AG20443 (cell line): ENCODE measurements around the gene SFTPB.
"Not testable (repeated sequence)": the region's sequence is repeated elsewhere in the genome, so short reads cannot be mapped to it uniquely, and the experiment has no call there.

Experiments used
- DNase-seq: peaks from one replicate; pipeline ENCODE4 v3.0.0; 2012; ENCODE audit warnings: low spot score, mixed read lengths

The SFTPB gene

GRCh38 chr2:85675866-85676548 lies 8.0 kb upstream of the SFTPB start:
- DNase-seq, result no peak

- no peak for DNase-seq
Measured at GRCh38 chr2:85675427-85675826, 7.4 kb upstream of the SFTPB start.

- no peak for DNase-seq
Measured at GRCh38 chr2:85674417-85674816, 6.4 kb upstream of the SFTPB start.

- no peak for DNase-seq
Measured at GRCh38 chr2:85673716-85674375, 5.8 kb upstream of the SFTPB start.

- DNase-seq, result no peak
Measured at GRCh38 chr2:85672456-85672855, 4.5 kb upstream of the SFTPB start.

GRCh38 chr2:85670416-85670815 lies 2.4 kb upstream of the SFTPB start:
- DNase-seq, result not testable (repeated sequence)

- DNase-seq, result no peak
Measured at GRCh38 chr2:85669549-85669948, 1.6 kb upstream of the SFTPB start.

GRCh38 chr2:85668857-85669142 lies 801 bp upstream of the SFTPB start:
- no peak for DNase-seq

- no peak for DNase-seq
Measured at GRCh38 chr2:85667561-85668008, 414 bp downstream of the SFTPB start.

- no peak for DNase-seq
Measured at GRCh38 chr2:85666435-85667316, 1.3 kb downstream of the SFTPB start.

GRCh38 chr2:85666016-85666415 lies 2.0 kb downstream of the SFTPB start:
- DNase-seq, result no peak

GRCh38 chr2:85665264-85665937 lies 2.6 kb downstream of the SFTPB start:
- DNase-seq, result no peak

- DNase-seq, result no peak
Measured at GRCh38 chr2:85663594-85664565, 4.1 kb downstream of the SFTPB start.

GRCh38 chr2:85662899-85663593 lies 5.0 kb downstream of the SFTPB start:
- DNase-seq, result peak; percentile 90

- no peak for DNase-seq
Measured at GRCh38 chr2:85661139-85661858, 6.7 kb downstream of the SFTPB start.

- DNase-seq, result no peak
Measured at GRCh38 chr2:85660725-85661124, 7.3 kb downstream of the SFTPB start.

GRCh38 chr2:85660301-85660700 lies 7.7 kb downstream of the SFTPB start:
- not testable (repeated sequence) for DNase-seq

GRCh38 chr2:85659324-85659981 lies 8.5 kb downstream of the SFTPB start:
- DNase-seq, result no peak

GRCh38 chr2:85657399-85657798 lies 10.6 kb downstream of the SFTPB start:
- DNase-seq, result not testable (repeated sequence)
